Esophagus squamous epithelium (tissue), 4 donors: ENCODE measurements around the gene MCM9.

Experiments used
- POLR2A ChIP-seq, 4 donors: fragments of 450-650 bp; IDR thresholded peaks; one replicate each; pipeline ENCODE4 v1.6.1; 2017; ENCODE audit warnings: antibody characterized with exemption in 4 of 4, mild to moderate bottlenecking in 4 of 4, moderate library complexity in 3 of 4
- TF ChIP-seq, protein P1 (sequence below), 6 experiments: fragments of 450-650 bp in 4 of 6; fragments of 200-600 bp in 2 of 6; sonication (generic) in 2 of 6; IDR thresholded peaks; one replicate each; pipeline ENCODE4 v1.5.1; 2016 to 2019; ENCODE audit warnings: antibody characterized with exemption in 6 of 6, mild to moderate bottlenecking in 4 of 6, moderate library complexity in 4 of 6

DNA sequence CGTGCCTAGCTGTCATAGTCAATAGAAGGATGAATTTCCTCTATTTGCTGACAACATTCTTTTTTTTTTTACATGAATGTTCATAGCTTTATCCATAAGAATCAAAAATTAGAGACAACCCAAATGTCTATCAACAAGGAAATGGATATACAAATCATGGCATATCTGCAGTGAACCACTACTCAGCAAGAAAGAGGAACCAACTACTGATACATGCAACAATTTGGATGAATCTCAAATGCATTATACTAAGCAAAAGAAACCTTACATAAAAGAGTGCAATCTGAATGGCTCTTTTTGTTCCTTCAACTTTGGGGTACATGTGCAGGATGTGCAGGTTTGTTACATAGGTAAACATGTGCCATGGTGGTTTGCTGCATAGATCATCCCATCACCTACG is 17.7 kb upstream of the MCM9 start:
- TF ChIP-seq, protein P1, sequence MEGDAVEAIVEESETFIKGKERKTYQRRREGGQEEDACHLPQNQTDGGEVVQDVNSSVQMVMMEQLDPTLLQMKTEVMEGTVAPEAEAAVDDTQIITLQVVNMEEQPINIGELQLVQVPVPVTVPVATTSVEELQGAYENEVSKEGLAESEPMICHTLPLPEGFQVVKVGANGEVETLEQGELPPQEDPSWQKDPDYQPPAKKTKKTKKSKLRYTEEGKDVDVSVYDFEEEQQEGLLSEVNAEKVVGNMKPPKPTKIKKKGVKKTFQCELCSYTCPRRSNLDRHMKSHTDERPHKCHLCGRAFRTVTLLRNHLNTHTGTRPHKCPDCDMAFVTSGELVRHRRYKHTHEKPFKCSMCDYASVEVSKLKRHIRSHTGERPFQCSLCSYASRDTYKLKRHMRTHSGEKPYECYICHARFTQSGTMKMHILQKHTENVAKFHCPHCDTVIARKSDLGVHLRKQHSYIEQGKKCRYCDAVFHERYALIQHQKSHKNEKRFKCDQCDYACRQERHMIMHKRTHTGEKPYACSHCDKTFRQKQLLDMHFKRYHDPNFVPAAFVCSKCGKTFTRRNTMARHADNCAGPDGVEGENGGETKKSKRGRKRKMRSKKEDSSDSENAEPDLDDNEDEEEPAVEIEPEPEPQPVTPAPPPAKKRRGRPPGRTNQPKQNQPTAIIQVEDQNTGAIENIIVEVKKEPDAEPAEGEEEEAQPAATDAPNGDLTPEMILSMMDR (IDR thresholded peaks at IDR 0.05) = no peak
- no peak for TF ChIP-seq POLR2A (IDR thresholded peaks at IDR 0.05)
